WTC11 (cell line): ENCODE data around the gene FGF22. TPM values are rescaled to one million over a fixed set of nuclear protein-coding genes. Genes with fewer than 3 reads are reported as not detected.
"Not testable (repeated sequence)": the region's sequence is repeated elsewhere in the genome, so short reads cannot be mapped to it uniquely, and the experiment has no call there.

ENCODE experiments used
- ATAC-seq: fragments of 200-7000 bp; cut with Tn5 transposase; 2 replicates; pipeline ENCODE4 v1.10.0; 2021; ENCODE audit warnings: mild to moderate bottlenecking, moderate library complexity
- CTCF ChIA-PET: fragments of 300-600 bp; sonication (Branson Sonifier 250); formaldehyde crosslinking; loops from one replicate; lab custom pipeline; 2021; ENCODE audit warnings: antibody characterized with exemption; lab: Charles Lee
- POLR2A ChIA-PET: fragments of 350-600 bp; sonication (Branson Sonifier 250); formaldehyde crosslinking; loops from one replicate; lab custom pipeline; 2021; ENCODE audit warnings: antibody characterized with exemption; lab: Charles Lee
- DNase-seq: peaks from one replicate; pipeline ENCODE4 v3.0.0; 2021; ENCODE audit warnings: low spot score
- H3K27ac Mint-ChIP-seq: 2 replicates; pipeline ENCODE4 v1.8.0; 2021; ENCODE audit warnings: mixed read lengths
- H3K27me3 Mint-ChIP-seq: 2 replicates; pipeline ENCODE4 v1.8.0; 2021; ENCODE audit warnings: low read depth, mild to moderate bottlenecking, moderate library complexity, mixed read lengths
- H3K36me3 Mint-ChIP-seq: 2 replicates; pipeline ENCODE4 v1.8.0; 2021; ENCODE audit warnings: mixed read lengths
- H3K4me1 Mint-ChIP-seq: 2 replicates; pipeline ENCODE4 v1.8.0; 2022; ENCODE audit warnings: mixed read lengths
- H3K4me3 Mint-ChIP-seq: 2 replicates; pipeline ENCODE4 v1.8.0; 2021; ENCODE audit warnings: mild to moderate bottlenecking, moderate library complexity, mixed read lengths
- H3K9me3 Mint-ChIP-seq: 2 replicates; pipeline ENCODE4 v1.8.0; 2021; ENCODE audit warnings: mixed read lengths
- CTCF ChIP-seq: fragments of 200-600 bp; IDR thresholded peaks from 2 replicates; pipeline ENCODE4 v1.8.0; 2022; ENCODE audit warnings: antibody characterized with exemption
- ESRRA ChIP-seq: sonication (generic); formaldehyde crosslinking; IDR thresholded peaks from 2 replicates; pipeline ENCODE4 v1.8.1; 2022; ENCODE audit warnings: mild to moderate bottlenecking, missing genetic modification reagents, borderline replicate concordance
- FOXP1 ChIP-seq: sonication (generic); formaldehyde crosslinking; IDR thresholded peaks from 2 replicates; pipeline ENCODE4 v1.8.0; 2022; ENCODE audit warnings: missing genetic modification reagents, mild to moderate bottlenecking, moderate library complexity, borderline replicate concordance
- GRHL2 ChIP-seq: fragments of 250-450 bp; sonication (Bioruptor Pico); IDR thresholded peaks from 2 replicates; pipeline ENCODE4 v1.8.0; 2022; ENCODE audit warnings: mild to moderate bottlenecking, moderate library complexity; ENCODE audit not compliant: insufficient replicate concordance, severe bottlenecking
- HMGXB4 ChIP-seq: sonication (generic); formaldehyde crosslinking; IDR thresholded peaks from 2 replicates; pipeline ENCODE4 v1.8.1; 2023; ENCODE audit warnings: mild to moderate bottlenecking, moderate library complexity, missing genetic modification reagents
- JUN ChIP-seq: sonication (generic); formaldehyde crosslinking; IDR thresholded peaks from 2 replicates; pipeline ENCODE4 v1.8.0; 2023; ENCODE audit warnings: mild to moderate bottlenecking, missing genetic modification reagents
- MXD4 ChIP-seq: fragments of 250-450 bp; sonication (Bioruptor Pico); IDR thresholded peaks from 2 replicates; pipeline ENCODE4 v1.8.0; 2021; ENCODE audit warnings: mild to moderate bottlenecking, moderate library complexity, borderline replicate concordance
- MYBL2 ChIP-seq: sonication (generic); formaldehyde crosslinking; IDR thresholded peaks from 2 replicates; pipeline ENCODE4 v1.8.1; 2023; ENCODE audit warnings: mild to moderate bottlenecking, moderate library complexity, missing genetic modification reagents
- RORB ChIP-seq: fragments of 250-450 bp; sonication (Bioruptor Pico); IDR thresholded peaks from 2 replicates; pipeline ENCODE4 v1.9.0; 2021; ENCODE audit warnings: mild to moderate bottlenecking
- ZNF317 ChIP-seq: sonication (generic); formaldehyde crosslinking; IDR thresholded peaks from 2 replicates; pipeline ENCODE4 v1.8.1; 2023; ENCODE audit warnings: low read depth, mild to moderate bottlenecking, moderate library complexity, missing genetic modification reagents, borderline replicate concordance
- total RNA-seq: library from RNA; stranded (reverse); gene quantifications from 3 replicates; pipeline ENCODE4 v1.2.3, GENCODE V29; 2021
- TF ChIP-seq, protein P1 (sequence below): sonication (generic); formaldehyde crosslinking; IDR thresholded peaks from 2 replicates; pipeline ENCODE4 v1.8.0; 2023; ENCODE audit warnings: mild to moderate bottlenecking, missing genetic modification reagents
- TF ChIP-seq, protein P2 (sequence below): sonication (generic); formaldehyde crosslinking; IDR thresholded peaks from 2 replicates; pipeline ENCODE4 v1.8.1; 2023; ENCODE audit warnings: mild to moderate bottlenecking, missing genetic modification reagents
- TF ChIP-seq, protein P3 (sequence below): sonication (generic); formaldehyde crosslinking; IDR thresholded peaks from 2 replicates; pipeline ENCODE4 v1.8.0; 2023; ENCODE audit warnings: missing genetic modification reagents, mild to moderate bottlenecking, borderline replicate concordance

Gene FGF22
- total RNA-seq, 1 experiment from 2014 or later, result 1.6 TPM

GRCh38 chr19:625257-625656 lies 14.4 kb upstream of the FGF22 start (continued):
- TF ChIP-seq, protein P1, sequence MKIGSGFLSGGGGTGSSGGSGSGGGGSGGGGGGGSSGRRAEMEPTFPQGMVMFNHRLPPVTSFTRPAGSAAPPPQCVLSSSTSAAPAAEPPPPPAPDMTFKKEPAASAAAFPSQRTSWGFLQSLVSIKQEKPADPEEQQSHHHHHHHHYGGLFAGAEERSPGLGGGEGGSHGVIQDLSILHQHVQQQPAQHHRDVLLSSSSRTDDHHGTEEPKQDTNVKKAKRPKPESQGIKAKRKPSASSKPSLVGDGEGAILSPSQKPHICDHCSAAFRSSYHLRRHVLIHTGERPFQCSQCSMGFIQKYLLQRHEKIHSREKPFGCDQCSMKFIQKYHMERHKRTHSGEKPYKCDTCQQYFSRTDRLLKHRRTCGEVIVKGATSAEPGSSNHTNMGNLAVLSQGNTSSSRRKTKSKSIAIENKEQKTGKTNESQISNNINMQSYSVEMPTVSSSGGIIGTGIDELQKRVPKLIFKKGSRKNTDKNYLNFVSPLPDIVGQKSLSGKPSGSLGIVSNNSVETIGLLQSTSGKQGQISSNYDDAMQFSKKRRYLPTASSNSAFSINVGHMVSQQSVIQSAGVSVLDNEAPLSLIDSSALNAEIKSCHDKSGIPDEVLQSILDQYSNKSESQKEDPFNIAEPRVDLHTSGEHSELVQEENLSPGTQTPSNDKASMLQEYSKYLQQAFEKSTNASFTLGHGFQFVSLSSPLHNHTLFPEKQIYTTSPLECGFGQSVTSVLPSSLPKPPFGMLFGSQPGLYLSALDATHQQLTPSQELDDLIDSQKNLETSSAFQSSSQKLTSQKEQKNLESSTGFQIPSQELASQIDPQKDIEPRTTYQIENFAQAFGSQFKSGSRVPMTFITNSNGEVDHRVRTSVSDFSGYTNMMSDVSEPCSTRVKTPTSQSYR (CRISPR knock-in tag), result no peak
- TF ChIP-seq, protein P2, sequence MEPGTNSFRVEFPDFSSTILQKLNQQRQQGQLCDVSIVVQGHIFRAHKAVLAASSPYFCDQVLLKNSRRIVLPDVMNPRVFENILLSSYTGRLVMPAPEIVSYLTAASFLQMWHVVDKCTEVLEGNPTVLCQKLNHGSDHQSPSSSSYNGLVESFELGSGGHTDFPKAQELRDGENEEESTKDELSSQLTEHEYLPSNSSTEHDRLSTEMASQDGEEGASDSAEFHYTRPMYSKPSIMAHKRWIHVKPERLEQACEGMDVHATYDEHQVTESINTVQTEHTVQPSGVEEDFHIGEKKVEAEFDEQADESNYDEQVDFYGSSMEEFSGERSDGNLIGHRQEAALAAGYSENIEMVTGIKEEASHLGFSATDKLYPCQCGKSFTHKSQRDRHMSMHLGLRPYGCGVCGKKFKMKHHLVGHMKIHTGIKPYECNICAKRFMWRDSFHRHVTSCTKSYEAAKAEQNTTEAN, result no peak
- TF ChIP-seq, protein P3, sequence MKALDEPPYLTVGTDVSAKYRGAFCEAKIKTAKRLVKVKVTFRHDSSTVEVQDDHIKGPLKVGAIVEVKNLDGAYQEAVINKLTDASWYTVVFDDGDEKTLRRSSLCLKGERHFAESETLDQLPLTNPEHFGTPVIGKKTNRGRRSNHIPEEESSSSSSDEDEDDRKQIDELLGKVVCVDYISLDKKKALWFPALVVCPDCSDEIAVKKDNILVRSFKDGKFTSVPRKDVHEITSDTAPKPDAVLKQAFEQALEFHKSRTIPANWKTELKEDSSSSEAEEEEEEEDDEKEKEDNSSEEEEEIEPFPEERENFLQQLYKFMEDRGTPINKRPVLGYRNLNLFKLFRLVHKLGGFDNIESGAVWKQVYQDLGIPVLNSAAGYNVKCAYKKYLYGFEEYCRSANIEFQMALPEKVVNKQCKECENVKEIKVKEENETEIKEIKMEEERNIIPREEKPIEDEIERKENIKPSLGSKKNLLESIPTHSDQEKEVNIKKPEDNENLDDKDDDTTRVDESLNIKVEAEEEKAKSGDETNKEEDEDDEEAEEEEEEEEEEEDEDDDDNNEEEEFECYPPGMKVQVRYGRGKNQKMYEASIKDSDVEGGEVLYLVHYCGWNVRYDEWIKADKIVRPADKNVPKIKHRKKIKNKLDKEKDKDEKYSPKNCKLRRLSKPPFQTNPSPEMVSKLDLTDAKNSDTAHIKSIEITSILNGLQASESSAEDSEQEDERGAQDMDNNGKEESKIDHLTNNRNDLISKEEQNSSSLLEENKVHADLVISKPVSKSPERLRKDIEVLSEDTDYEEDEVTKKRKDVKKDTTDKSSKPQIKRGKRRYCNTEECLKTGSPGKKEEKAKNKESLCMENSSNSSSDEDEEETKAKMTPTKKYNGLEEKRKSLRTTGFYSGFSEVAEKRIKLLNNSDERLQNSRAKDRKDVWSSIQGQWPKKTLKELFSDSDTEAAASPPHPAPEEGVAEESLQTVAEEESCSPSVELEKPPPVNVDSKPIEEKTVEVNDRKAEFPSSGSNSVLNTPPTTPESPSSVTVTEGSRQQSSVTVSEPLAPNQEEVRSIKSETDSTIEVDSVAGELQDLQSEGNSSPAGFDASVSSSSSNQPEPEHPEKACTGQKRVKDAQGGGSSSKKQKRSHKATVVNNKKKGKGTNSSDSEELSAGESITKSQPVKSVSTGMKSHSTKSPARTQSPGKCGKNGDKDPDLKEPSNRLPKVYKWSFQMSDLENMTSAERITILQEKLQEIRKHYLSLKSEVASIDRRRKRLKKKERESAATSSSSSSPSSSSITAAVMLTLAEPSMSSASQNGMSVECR (CRISPR knock-in tag), result no peak
- no peak for TF ChIP-seq MXD4

- peaks cover 36% of the 10 kb centered on the region for H3K36me3 Mint-ChIP-seq
- CTCF ChIA-PET, result interaction anchor here (0.6 to 1.5 kb wide), 3 partner anchors 42 to 120 kb away, joined by 3 to 5 read pairs (median 4); no protein-coding TSS in a partner anchor
- H3K4me3 Mint-ChIP-seq, DNase-seq, H3K4me1 Mint-ChIP-seq, H3K27me3 Mint-ChIP-seq, POLR2A ChIA-PET, ATAC-seq, H3K9me3 Mint-ChIP-seq, H3K27ac Mint-ChIP-seq: not testable (repeated sequence)
These were observed 13.1 kb upstream of the FGF22 start for GRCh38 chr19:626566-626965.

DNA sequence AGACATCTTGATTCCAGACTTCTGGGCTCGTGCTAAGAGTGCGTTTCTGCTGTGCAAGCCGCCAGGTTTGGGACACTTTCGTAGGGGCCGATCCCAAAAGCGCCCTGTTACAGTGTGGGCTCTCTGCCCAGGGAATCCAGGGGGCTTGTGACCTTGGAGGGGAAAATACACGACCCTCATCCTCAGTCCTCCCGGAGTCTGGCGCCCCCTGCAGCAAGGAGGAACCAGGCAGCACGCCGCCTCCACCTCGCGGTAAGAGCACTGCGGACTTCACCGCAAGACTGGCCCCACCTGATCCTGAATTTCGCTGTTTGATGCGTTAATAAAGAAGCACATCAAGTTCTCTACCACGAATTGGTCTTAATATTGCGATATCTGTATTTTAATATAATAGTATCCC lies 11.5 kb upstream of the FGF22 start:
- POLR2A ChIA-PET, result no interaction called here
- peaks cover 36% of the 10 kb centered on the region for H3K36me3 Mint-ChIP-seq

GRCh38 chr19:629515-629914 lies 10.2 kb upstream of the FGF22 start:
- POLR2A ChIA-PET, H3K27me3 Mint-ChIP-seq, ATAC-seq, H3K27ac Mint-ChIP-seq, DNase-seq, H3K9me3 Mint-ChIP-seq, H3K4me3 Mint-ChIP-seq: not testable (repeated sequence)
- Mint-ChIP-seq H3K36me3 (peaks cover 27% of the 10 kb centered on the region), H3K4me1 (peaks cover 13% of the 10 kb centered on the region)
- CTCF ChIA-PET, result interaction anchor here (1.0 kb wide), 1 partner anchor 131 kb away, joined by 4 read pairs; no protein-coding TSS in a partner anchor

More for the DNA sequence above, 11.5 kb upstream of the FGF22 start:
- peak overlapping the region; percentile 60; the same call in 1 of the 2 replicates for H3K27ac Mint-ChIP-seq
- H3K9me3 Mint-ChIP-seq, result no peaks in the 10 kb centered on the region
- H3K4me1 Mint-ChIP-seq, result peaks cover 6% of the 10 kb centered on the region
- no peak overlapping the region for H3K4me3 Mint-ChIP-seq
- CTCF ChIA-PET, result interaction anchor here (0.6 to 1.6 kb wide), 7 partner anchors 21 to 122 kb away, joined by 3 to 10 read pairs (median 3); no protein-coding TSS in a partner anchor
- peak; percentile 59 for ATAC-seq
- H3K27me3 Mint-ChIP-seq, result no peaks in the 10 kb centered on the region
- TF ChIP-seq GRHL2 (CRISPR knock-in tag) (no peak), RORB (CRISPR knock-in tag) (no peak), JUN (CRISPR knock-in tag) (no peak), CTCF (peak; percentile 76), MYBL2 (no peak), ZNF317 (no peak), FOXP1 (CRISPR knock-in tag) (no peak), HMGXB4 (no peak), ESRRA (CRISPR knock-in tag) (peak; percentile 87; the same call in 1 of the 2 replicates)
- peak; percentile 80 for DNase-seq
